Measurements from ENCODE around the gene RNASEH2B.

RNASEH2B gene

DNA sequence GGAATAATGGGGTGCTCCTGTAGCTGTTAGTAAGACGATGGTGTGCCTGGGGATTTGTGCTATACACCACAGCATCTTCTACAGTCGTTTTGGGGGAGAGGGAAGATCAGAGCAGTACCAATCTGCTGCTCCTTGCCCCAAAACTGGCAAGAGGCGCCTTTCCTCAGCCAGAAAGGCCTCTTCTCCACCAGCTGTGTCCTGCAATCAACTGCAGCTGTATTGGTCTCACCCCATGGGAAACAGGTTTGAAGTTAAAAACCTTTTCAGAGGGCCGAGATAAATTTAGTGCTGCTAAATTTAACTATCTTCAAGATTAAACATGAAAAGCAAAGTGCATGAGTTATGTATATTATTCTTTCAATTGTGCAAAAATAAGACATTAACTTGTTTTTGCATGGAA lies 1.2 kb upstream of the RNASEH2B start:
- DNase-seq, result peak; percentile 27

DNA sequence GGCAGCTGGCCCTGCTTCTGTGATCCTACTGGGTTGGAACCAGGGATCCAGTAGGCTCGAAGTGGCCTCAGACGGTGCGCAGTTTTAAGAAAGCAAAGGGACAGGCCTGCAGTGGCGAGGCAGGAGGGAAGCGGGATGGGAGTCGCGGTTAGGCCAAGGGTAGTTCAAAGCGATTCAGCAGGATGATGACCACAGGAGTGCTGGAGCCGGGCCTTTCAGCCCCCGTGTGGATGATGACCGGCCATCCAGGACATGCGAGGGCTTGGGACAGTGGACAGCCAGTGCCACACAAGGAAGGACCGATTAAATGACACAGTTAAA lies 854 bp downstream of the RNASEH2B start:
- DNase-seq, result peak; percentile 72

DNA sequence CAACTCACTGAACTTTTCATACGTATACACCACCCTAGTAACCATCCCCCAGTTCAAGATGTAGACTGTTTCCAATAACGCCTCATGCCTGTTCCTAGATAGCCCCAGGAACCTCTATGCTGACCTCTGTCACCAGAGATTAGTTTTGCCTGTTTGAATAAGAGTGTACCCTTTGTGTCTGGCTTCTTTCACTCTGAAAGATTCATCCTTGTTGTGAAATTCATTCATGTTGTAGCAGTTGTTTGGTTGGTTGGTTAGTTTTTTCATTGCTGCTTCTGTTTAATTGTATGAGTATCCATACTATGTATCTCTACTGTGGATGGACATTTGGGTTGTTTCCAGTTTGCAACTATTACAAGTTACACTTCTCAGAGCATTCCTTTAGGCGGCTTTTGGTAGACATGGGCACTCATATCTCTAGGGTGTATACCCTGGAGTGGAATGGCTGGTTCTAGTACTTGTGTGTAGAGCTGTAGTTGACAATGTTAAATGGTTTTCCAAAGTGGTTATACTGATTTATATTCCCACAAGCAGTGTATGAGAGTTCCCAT lies 1.6 kb downstream of the RNASEH2B start:
- DNase-seq, result peak; percentile 67

DNA sequence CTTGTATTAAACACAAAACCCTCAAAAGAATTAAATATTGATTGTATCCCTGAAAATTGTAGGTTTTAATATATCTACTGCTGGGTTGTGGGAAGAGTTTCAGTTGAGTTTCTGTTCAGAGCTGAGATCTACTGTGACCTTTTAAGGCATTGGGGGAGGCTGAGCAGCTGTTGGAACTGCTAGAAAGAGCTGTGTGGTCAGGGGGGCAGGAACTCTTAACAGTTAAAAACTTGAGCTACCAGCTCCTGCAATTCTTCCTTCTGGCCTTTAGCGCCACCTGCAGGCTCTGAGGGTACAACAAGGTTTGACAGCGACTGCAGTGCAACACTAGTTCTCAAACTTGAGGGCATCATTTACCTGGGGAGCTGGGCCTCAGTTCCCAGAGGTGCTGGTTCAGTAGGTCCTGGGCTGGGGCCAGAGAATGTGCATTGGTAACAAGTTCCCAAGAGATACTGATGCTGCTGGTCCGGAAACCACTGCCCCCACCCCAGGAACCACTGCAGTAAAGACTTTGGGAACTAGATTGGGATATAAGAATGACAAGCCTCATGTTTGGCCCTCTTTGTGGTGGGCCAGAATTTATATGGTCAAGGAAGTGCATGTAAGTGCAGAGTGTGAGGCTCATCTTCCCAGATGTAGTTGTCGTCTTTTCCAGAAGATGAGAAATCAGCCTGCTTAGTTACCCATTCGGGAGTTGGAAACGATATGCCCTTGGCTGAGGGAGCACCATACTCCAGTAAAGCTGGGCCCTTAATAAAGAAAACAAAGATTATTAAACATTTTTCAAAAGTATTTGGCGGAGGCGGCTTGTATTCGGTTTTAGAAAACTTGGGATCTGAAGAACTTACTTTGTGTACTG lies 2.6 kb downstream of the RNASEH2B start:
- peak; percentile 98 for DNase-seq

DNA sequence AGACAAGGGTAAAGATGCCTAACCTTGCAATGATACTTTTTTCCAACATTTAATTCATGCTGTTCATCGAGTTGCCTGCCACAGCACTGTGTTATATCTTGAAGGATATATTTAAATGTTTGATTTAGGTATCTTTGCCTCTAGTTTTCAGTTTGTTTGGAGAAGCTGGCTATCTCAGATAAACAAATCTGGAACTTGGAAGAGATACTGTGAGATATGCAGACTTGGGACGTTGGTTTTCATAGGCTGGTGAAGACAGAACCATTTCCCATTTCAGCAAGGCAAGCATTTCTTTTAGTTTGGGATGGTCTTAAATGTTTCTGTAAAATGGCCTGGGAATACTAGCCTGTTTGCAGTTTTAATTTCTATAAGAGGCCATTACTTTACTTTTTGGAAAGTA lies 3.3 kb downstream of the RNASEH2B start:
- no peak for DNase-seq

DNA sequence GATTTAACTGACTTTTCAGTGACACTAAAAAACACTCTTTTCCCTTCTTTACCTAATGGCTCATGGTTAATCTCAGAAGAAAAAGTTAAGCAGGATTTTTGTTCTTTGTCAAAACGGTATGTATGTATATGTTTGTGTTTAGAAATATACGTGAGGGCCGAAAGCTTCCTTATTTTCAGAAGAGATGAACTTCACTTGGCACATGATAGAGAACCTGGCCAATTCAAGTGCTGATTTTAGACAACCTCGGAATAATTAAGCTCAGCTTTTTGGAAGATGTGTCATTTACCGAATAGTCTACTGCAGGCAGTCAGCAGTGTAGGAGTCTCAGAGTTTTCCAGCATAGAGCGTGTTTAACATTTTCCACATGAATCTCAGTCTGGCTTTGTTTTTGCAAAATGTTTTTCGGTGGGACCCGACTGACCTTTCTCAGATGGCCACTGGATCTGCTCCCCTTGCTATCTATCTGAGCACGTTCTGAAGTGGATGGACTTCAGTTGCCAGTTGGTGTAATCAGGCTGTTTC lies 4.6 kb downstream of the RNASEH2B start:
- peak; percentile 15 for DNase-seq

DNA sequence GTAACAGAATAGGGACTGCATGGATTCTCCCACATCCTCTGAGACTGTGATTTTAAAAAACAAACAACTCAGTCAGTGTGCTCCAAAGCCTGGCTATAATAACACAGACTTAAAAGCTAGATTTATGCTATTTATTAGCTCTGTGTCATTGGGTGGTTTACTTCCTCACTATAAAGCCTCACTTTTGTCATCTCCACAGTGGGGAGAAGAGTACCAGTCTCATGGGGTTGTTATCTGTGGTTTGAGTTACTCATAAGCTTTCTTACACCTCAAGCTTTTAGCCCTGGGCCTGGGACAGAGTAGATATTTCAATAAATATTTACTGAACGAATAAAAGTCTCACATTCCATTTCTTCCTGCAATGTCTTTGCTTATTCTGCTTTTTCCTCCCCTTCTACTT lies 5.3 kb downstream of the RNASEH2B start:
- peak; percentile 46 for DNase-seq

DNA sequence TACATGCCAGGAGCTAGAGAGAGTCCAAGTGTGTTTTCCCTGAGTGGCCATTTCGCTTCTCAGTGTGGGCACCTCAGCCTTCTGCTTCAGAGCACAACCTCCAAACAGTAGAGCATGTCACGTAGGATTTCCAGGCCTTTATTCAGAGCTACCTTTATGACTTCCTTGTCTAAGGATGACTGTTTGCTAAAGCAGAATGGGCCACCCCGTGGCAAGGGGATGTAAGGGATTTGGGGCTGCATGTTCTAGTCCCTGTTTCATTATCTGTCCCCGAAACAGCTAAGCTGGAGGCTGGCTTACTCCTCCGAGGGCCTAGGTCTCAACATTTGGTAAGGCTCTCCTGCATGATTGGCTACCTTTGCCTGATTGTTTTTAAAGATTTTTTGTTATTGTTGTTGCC lies 6.0 kb downstream of the RNASEH2B start:
- DNase-seq, result peak; percentile 72

DNA sequence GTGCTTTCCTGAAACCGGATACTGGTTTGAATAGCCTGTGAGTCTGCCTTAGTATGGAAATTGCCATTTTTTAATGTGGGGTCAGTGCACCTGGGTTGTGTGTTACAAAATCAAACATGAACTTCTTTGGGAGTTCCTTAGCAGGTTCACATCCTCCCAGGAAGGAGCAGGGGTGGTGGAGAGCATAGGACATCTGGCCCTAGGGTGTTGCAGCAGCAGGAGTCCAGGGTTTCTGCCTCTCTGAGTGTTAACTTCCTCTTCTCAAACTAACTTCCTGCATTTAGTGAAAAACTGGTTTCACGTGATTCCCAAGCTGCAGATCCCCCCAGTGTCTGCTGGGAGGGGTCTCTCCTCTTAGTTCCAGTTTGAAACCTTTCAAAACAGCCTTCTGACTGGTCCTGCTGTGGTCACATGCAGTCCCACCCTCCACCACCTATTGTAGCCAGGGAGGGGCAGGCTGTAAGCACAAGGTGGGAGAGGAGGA lies 7.2 kb downstream of the RNASEH2B start:
- peak; percentile 97 for DNase-seq

DNA sequence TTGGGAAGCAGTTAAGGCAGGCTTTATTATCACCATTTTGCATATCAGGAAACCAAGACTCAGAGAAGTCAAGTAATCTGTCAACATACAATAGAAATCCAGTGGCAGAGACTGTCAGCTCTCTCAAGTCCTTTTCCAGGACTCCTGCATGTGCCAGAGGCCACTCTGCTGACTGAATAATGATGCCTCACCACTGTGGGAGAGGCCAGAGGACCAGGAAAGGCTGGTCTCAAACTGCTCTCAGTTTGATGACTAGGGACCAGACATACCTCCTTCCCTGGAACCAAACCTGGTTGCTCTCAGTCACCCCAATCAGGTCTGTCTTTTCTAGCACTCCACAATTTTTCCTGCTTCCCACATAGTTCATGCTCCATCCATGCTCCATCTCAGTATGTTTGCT lies 8.0 kb downstream of the RNASEH2B start:
- peak; percentile 12 for DNase-seq

DNA sequence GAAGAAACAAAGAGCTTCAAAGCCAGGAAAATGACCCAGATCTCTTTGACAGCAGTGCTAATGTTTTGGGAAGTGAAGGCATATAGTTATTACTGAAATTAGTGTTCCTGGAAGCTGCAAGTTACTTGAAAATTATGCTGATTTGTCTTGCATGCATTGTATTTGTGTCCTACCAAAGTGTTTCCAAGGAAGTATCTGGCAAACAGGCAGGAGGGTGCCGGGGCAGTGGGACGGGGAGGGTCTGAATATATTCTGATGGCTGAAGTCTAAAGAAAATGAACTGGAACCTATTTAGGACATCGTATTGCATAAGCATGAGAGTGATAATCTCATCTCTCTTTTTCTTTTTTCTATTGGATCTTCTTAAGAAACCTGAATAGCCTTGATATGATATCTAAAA lies 9.0 kb downstream of the RNASEH2B start:
- peak; percentile 25 for DNase-seq

DNA sequence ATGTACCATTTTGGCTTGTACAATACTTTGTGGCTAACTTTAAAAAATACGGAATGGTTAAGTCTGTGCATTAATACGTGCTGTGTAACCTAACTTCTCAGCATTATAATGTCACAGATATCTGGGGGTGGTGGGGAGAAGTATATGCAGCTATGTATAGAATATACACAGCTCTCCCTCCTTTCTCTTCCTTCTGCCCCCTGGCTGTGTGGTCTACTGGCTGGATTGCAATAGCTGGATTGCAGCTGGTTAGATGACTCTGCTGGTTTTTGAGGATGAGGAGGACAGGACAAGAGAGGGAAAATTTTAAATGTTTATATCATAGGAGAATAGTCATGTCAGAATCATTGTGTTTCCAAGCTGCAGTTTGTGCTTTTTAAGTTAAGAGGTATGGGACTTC lies 9.7 kb downstream of the RNASEH2B start:
- DNase-seq, result peak; percentile 73

DNA sequence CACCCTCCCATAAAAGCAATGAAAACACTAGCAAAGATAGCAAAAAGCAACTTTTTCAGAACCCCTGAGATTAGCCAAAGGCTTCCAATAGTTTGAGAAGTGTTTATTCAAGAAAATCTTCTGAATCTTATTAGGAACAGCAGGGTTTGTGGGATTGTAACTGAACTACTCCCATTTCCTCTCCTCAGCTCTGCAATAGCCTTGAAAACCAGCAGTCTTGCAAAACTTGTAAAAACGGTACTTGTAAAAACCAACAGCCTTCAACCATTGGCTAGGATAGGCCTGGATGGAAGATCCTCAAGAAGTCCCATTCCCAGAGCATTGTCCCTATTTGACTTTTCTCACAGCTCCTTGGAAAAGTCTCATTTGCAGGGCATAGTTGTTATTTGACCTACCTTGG lies 12.1 kb downstream of the RNASEH2B start:
- peak; percentile 80 for DNase-seq

DNA sequence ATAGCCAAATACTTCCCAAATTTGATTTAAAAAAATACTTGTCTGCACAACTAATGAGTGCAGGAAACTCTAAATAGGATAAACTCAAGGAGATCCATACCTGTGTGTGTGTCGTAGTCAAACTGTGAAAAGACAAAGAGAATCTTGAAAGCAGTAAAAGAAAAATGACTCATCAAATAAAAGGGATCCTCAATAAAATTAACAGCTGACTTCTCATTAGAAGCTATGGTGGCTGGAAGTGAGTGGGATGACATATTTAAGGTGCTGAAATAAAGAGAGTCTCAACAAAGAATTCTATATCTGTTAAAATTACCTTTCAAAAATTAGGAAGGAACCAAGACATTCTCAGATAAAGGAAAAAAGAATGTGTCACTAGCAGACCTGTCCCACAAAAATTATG lies 13.7 kb downstream of the RNASEH2B start:
- peak; percentile 16 for DNase-seq

DNA sequence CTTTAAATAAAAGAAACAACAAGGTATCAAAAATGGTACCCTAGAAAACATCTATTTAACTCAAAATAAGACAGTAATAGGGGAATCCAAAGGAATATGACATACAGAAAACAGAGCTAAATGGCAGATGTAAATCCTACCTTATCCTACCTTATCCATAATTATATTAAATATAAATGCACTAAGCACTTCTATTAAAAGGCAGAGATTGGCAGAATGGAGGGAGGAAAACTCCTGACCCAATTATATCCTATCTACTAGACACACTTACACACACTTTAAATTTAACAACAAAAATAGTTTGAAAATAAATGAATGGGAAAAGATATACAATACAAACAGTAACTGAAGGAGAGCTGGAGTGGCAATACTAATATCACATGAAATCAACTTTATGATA lies 14.4 kb downstream of the RNASEH2B start:
- no peak for DNase-seq

DNA sequence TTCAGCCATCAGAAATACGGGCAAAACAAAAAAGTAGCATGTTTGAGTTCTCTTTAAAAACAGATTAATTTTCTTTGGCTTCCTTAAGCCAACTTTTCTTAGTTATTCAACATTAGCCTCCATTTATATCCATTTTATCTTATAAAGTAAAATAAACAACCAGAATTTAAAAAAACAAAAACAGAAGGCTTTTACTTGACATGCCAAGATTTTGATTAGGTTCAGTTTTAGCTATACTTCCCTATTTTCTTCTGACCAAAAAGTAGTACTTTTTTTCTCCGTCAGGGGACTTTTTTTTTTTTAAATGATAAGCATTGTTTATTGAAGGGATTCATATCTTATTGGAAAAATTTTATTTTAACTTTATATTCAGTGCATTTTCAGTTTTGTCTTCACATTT lies 18.1 kb downstream of the RNASEH2B start:
- peak; percentile 35 for DNase-seq

DNA sequence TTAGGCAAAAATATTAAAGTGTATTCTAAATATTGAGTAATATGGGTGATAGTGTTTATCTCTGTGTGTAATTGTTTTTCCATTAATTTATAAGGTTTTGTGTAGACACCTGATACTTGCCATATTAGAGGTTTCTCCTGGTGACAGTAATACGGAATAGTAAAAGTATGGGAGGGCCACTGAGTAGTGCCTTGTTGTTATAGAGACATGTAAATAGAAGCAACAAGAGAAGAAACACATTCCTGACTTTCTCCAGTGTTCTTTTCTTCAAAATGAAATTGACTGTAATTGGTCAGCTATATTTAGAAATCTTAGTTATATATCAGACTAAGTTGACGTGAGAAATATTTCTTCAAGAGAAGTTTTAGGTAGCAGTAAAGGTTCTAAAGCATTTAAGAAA lies 18.5 kb downstream of the RNASEH2B start:
- DNase-seq, result no peak

DNA sequence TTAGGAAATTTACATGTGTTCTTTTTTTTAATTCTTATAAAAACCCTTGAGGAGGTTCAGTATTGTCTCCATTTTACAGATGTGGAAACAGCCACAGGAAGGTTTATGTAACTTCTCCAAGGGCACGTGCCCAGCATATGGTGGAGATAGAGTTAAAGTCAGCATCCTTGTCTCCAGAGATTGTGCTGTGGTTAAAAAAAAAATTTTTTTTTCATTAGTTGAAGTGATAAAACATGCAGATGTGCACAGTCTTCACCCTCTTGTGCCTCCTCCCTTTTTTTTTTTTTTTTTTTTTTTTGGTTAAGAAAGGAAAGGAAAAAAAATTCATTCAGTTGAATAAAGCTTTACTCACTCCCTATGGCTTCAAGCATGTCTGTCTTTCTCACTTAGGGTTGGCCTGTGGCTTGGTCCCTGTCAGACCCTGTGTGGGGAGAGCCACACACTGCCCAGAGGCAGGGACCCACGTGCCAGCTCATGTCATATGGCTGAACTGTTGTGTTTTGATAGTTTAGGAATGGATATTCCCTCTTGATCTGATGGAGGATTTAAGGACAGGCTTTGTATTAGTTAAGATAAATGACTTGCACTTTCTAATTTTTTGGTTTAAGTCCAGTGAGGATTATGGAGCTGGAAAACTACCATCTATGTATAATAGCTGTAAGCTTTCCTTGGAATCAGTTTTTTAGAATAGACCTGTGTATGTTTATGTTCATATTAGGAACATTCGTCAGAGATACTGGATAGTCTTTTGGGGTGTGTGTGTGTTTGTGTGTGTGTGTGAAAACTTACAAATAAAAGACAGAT lies 19.3 kb downstream of the RNASEH2B start:
- DNase-seq, result peak; percentile 15

DNA sequence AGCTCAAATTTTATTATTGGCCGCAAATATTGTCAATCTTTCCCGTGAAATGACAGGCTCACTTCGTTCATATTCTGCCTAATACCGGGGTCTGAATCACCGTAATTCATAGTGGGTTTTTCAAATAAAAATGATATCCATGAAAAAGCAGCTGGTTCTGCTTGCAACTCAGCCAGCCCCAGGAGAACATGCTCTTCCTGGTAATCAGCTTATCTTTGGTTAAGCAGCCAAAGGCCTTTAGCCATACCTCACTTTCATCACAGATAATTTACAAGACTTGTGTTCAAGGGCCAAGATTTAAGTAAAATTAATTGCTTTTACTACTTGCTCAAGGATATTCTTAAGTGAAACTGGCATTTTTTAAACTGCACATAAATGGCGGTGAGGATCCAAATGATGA lies 22.5 kb downstream of the RNASEH2B start:
- DNase-seq, result no peak

DNA sequence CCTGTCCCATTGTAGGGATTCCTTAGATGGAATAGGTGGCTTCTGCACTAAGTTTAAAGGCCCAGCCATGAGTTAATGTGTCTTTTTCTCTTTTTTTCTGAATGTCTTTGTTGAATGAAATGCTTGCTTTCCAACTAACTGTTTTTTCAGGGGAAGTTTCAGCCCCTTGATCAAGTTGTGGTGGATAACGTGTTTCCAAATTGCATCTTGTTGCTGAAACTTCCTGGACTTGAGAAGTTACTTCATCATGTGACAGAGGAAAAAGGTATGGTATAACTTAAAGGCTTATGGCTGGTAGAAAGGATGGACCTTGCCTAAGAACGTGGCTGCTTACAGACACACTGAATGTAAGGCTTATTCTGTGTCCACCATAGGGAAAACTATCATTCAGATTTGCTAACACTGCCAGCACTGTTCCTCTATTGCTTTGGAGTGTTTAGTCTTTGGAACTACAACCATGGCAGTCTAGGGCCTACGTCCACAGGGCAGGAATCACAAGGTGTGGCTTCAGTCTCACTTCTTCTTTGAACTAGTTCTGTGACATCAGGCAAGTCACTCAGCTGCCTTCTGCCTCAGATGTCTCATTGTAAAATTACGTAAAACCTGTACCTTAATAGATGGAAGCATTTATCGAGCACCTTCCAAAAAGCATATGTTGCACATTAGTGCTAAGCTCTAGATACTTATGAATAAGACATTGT lies 25.3 kb downstream of the RNASEH2B start:
- peak; percentile 41 for DNase-seq

DNA sequence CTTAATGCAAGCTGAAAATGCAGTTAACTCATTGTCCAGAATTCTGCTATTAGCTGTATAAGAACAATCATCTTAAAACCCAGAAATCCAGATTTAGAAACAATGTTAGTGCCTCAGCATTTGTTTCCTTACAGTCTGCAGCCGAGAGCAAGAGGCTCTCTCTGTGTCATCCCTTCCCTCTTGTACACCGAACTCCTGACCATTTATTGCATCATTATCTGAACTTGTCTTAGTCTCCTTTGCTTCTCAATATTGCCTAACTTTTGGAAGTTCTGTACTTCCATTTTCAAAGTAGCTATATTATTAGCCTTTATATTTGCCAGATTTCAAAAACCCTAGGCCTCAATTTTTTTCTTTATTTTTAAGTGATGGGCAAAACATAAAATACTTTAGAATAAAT lies 27.1 kb downstream of the RNASEH2B start:
- peak; percentile 86 for DNase-seq

DNA sequence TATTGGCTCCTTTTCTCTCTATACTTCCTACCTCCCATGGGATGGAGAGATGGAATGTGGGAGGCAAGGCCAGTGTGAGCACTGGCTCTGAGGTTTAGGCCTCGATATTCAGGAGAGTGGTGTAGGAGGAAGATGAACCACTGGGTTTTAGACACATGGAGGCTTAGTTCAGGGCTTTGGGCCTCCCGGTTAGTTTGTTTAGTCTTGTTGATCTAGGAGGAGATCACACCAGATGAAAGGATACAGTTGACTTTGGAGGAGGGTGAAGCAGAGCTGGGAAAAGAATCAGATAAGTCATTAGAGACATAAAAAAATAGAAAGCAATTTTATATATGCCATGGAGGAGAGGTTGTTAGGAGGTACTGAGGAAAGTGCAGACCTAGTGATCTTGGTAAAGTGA lies 30.9 kb downstream of the RNASEH2B start:
- DNase-seq, result no peak

DNA sequence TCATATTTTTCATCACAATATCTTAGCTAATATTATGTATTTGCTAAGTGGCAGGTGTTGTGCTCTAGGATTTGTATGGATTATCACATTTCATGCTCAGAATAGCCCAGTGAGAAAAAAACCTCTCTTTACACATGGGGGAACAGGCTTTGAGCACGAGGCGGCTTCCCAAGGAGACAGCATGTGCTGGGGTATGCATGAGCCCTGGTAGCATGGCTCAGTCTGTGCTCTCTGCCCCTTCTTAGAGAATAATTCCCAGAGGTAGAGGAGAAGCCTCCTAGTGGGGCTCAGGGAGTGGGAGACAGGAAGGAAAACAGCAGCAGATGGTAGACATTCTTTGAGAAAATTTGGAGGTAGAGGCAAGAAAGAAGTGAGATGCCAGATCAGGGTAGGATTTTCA lies 31.6 kb downstream of the RNASEH2B start:
- DNase-seq, result no peak

All from MV-4-11 (cell line).